SHP77 treated with DMSO at 0.1 percent for 48 hours (cell line): ENCODE measurements around the gene OR2T4.

ENCODE experiments used
- DNase-seq: peaks from one replicate; lab custom pipeline; 2025; lab: John Stamatoyannopoulos, UW

Gene OR2T4

GRCh38 chr1:248361121-248361715 is at the start of gene OR2T4:
OR2T4 (plus strand) TSS chr1:248361665; CDS start chr1:248361665, 0 bp downstream.
- DNase-seq = no peak

GRCh38 chr1:248316796-248317195 is 44.7 kb upstream of the OR2T4 start:
- DNase-seq = no peak

- no peak for DNase-seq
Measured at GRCh38 chr1:248324468-248324867, 37.0 kb upstream of the OR2T4 start, which contains the start of gene OR2M7. OR2M7 (minus strand) TSS chr1:248324568; CDS start chr1:248324568, 0 bp downstream.

- DNase-seq = no peak
Measured at GRCh38 chr1:248343451-248343850, 18.0 kb upstream of the OR2T4 start.

- no peak for DNase-seq
Measured at GRCh38 chr1:248348475-248348874, 13.0 kb upstream of the OR2T4 start, which contains the start of gene OR14C36. OR14C36 (plus strand) TSS chr1:248348775; CDS start chr1:248348775, 0 bp downstream.

- DNase-seq = no peak
Measured at GRCh38 chr1:248359415-248359814, 2.0 kb upstream of the OR2T4 start.

- DNase-seq = no peak
Measured at GRCh38 chr1:248366609-248367008, 5.1 kb downstream of the OR2T4 start.

GRCh38 chr1:248372394-248372793 is 10.9 kb downstream of the OR2T4 start:
- no peak for DNase-seq

GRCh38 chr1:248373761-248374160 is 12.3 kb downstream of the OR2T4 start:
- no peak for DNase-seq

- no peak for DNase-seq
Measured at GRCh38 chr1:248375446-248375845, 14.0 kb downstream of the OR2T4 start, which contains the start of gene OR2T6. OR2T6 (plus strand) TSS chr1:248375746; CDS start chr1:248387609, 11,863 bp downstream.

- DNase-seq = no peak
Measured at GRCh38 chr1:248376916-248377315, 15.5 kb downstream of the OR2T4 start.

GRCh38 chr1:248380854-248381253 is 19.4 kb downstream of the OR2T4 start:
- no peak for DNase-seq

GRCh38 chr1:248388426-248388825 is 27.0 kb downstream of the OR2T4 start:
- no peak for DNase-seq

- DNase-seq = no peak
Measured at GRCh38 chr1:248393050-248393449, 31.6 kb downstream of the OR2T4 start.

- no peak for DNase-seq
Measured at GRCh38 chr1:248402748-248403147, 41.3 kb downstream of the OR2T4 start, which contains the start of gene OR2T1. OR2T1 (plus strand) TSS chr1:248403048; CDS start chr1:248406148, 3,100 bp downstream.

- no peak for DNase-seq
Measured at GRCh38 chr1:248404024-248404423, 42.6 kb downstream of the OR2T4 start.

GRCh38 chr1:248406721-248407692 is 45.5 kb downstream of the OR2T4 start:
- DNase-seq = no peak
